Neural progenitor cell (in vitro differentiated cells): ENCODE data around the gene SUCO.

Experiments used
- EZH2 ChIP-seq: fragments of 200-600 bp; sonication (generic); IDR thresholded peaks from 2 replicates; pipeline ENCODE4 v1.6.1; 2017; ENCODE audit warnings: antibody characterized with exemption, mild to moderate bottlenecking, moderate library complexity
- EZH2phosphoT487 ChIP-seq: fragments of 200-600 bp; sonication (generic); IDR thresholded peaks from 2 replicates; pipeline ENCODE4 v1.6.1; 2017; ENCODE audit warnings: antibody characterized with exemption
- TF ChIP-seq, protein P1 (sequence below): fragments of 200-600 bp; sonication (generic); IDR thresholded peaks from 2 replicates; pipeline ENCODE4 v1.5.1; 2017; ENCODE audit warnings: antibody characterized with exemption, mild to moderate bottlenecking

DNA sequence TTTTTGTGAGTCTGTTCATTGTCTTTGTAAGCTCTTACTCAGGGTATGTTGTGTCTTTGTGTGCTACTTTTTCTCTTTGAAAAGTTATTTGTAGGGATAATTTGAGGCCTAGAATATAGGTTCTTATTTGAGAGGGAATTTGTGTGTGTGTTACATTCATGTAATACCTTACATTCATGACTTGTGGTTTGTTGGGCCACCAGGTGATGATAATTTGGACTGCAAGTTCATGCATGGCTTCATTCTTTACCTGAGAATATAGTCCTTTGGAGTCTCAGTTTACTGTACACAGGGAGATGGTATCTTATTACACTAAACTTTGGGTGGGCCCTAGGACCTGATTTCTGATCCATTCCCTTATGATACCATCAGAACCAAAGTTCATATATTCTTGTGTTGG is 74.2 kb downstream of the SUCO start:
- TF ChIP-seq, protein P1, sequence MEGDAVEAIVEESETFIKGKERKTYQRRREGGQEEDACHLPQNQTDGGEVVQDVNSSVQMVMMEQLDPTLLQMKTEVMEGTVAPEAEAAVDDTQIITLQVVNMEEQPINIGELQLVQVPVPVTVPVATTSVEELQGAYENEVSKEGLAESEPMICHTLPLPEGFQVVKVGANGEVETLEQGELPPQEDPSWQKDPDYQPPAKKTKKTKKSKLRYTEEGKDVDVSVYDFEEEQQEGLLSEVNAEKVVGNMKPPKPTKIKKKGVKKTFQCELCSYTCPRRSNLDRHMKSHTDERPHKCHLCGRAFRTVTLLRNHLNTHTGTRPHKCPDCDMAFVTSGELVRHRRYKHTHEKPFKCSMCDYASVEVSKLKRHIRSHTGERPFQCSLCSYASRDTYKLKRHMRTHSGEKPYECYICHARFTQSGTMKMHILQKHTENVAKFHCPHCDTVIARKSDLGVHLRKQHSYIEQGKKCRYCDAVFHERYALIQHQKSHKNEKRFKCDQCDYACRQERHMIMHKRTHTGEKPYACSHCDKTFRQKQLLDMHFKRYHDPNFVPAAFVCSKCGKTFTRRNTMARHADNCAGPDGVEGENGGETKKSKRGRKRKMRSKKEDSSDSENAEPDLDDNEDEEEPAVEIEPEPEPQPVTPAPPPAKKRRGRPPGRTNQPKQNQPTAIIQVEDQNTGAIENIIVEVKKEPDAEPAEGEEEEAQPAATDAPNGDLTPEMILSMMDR, result no peak
- TF ChIP-seq EZH2 (no peak), EZH2phosphoT487 (no peak)
